ENCODE measurements around the gene NSUN2.

The NSUN2 gene

DNA sequence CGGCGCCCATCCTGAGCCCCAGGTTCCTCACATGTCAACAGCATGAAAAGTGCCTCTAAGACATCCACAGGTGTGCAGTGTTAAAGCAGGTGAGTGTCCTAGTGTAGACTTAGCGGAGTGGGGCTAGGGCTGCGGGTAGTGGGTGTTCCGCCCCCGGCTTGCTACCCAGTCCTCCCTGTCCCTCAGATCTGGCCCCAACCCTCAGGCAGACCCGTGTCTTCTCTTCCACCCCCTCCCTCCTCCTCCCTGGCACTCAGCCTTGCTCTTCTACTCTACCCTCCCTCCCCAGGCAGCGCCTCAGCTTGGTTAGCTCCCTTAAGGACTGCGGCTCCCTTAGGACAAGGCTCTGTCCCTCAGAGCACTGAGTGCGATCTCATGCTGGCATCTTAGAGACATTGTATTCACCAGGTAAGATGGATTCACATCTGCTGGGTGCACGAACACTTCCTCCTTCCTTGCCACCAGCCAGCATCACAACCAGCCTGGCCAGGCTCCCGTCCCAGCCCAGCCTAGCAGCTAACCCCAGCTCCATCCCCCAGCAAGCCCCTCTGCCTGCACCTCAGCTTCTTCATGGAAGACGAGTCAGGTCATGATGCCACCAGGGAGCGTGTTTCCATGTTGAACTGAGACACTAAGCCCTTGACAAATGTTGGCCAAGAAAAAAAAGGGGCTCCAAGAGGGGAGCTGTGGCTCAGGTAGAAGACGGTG, 46.8 kb downstream of the NSUN2 start:
- no peak for ATAC-seq
- Mint-ChIP-seq H3K9me3 (no peaks in the 10 kb centered on the region), H3K27ac (no peak overlapping the region), H3K36me3 (no peaks in the 10 kb centered on the region), H3K27me3 (peaks cover 59% of the 10 kb centered on the region), H3K4me1 (peaks cover 6% of the 10 kb centered on the region), H3K4me3 (no peak overlapping the region)

DNA sequence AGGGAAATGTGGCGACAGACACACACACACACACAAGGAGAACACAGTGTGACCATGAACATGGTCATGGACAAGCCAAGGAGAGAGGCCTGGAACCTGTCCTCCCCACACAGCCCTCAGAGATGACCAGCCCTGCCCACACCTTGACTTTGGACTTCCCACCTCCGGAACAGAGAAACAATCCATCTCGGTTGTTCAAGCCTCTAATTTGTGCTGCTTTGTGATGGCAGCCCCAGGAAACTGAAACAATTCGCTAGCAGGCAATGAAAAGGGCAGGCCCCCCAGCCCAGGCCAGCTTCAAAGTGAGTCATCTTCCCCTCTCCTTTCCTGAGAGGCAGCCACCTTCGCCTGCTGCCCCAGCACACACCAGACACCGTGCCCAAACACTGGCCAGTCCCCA, 47.7 kb downstream of the NSUN2 start:
- Mint-ChIP-seq H3K27me3 (peaks cover 67% of the 10 kb centered on the region), H3K4me3 (no peak overlapping the region)

DNA sequence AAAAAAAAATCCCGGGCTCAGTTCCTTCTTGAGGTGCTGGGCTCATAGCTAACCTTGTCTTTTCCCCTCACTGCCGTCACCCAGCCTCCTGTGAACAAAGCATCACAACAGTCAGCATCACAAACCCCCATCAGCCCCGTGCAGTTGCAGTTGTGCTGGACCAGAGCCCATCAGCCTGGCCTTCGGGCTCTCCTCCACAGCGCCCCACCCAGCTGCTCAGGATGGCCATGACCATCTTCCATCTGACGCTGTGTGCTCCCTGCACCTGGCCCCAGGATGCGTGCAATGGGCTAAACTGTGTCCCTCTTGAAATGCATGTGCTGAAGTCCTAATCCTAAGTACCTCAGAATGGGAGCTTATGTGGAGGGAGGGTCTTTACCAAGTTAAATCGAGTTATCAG, 48.1 kb downstream of the NSUN2 start:
- no peak overlapping the region for H3K4me3 Mint-ChIP-seq
- no peaks in the 10 kb centered on the region for H3K9me3 Mint-ChIP-seq
- no peaks in the 10 kb centered on the region for H3K36me3 Mint-ChIP-seq
- peaks cover 6% of the 10 kb centered on the region for H3K4me1 Mint-ChIP-seq
- ATAC-seq = no peak
- H3K27ac Mint-ChIP-seq = no peak overlapping the region
- peaks cover 62% of the 10 kb centered on the region for H3K27me3 Mint-ChIP-seq

More for the DNA sequence above, 47.7 kb downstream of the NSUN2 start:
- Mint-ChIP-seq H3K4me1 (peaks cover 6% of the 10 kb centered on the region), H3K9me3 (no peaks in the 10 kb centered on the region), H3K27ac (no peak overlapping the region), H3K36me3 (no peaks in the 10 kb centered on the region)
- no peak for ATAC-seq

DNA sequence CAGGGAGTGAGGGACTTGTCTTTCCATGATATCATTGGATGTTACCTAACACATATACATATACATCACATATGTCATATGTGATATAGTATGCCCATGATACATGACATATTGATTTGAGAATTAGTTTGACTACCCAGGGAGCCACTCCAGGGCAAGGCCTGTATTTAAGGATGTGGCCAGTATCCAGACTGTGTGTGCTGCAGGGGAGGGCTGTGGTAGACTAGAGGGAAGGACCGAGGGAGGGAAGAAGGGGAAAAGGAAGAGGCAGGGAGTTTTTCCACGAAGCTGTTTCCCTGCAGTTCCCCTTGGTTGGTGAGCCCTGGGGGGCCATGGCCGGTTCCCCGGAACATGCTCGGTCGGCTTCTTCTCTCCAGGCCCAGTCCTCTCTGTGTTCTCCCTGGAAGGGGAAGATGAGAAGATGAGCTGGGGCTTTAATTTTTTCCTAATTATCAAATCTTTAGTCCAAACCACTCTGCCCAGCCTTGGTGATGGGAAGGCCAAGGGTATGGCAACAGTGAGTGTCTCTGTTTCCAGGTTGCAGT, 48.7 kb downstream of the NSUN2 start:
- H3K27ac Mint-ChIP-seq = no peak overlapping the region
- peak overlapping the region; percentile 37 for H3K4me3 Mint-ChIP-seq
- H3K9me3 Mint-ChIP-seq = no peaks in the 10 kb centered on the region
- ATAC-seq = no peak
- H3K36me3 Mint-ChIP-seq = no peaks in the 10 kb centered on the region
- H3K4me1 Mint-ChIP-seq = peaks cover 6% of the 10 kb centered on the region
- H3K27me3 Mint-ChIP-seq = peaks cover 57% of the 10 kb centered on the region

DNA sequence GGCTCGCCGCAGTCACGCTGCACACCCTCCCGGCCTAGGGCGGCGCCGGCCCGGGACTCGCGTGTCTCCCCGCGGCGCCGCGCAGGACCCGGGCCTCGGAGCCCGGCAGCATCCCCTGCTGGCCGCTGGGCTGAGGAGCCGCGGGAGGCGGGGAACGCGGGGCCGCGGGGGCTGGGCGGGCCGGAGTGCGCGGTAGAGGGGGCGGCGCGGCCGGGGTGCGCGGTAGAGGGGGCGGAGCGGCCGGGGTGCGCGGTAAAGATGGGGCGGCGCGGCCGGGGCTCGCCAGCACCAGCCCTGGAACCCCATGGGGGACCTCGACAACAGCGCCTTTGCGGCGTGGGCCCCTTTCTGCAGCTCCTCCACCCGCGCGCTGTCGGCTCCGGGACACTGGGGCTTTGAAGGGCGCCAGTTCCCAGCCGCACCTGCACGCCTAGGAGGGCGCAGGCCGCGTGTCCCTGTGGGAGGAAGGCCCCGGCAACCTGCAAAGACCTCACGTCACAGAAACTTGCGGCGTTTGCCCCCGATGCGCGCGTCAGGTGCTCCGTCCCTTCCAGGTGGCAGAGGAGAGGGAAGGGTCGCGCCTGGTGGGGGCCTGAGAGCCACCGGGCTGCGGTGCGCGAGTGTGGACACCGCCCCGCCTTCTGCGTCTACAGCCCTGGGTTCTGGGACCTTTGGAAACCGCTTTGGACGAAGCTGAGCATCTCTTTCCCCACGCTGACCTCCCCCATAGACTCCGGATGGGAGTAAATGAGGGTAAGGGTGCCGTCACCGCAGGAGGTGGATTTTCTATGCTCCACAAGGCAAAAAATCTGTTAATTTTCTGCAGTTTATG, 49.6 kb downstream of the NSUN2 start:
- peak; percentile 72 for ATAC-seq
- Mint-ChIP-seq H3K4me3 (peak overlapping the region; percentile 65), H3K36me3 (no peaks in the 10 kb centered on the region), H3K4me1 (peaks cover 6% of the 10 kb centered on the region), H3K9me3 (no peaks in the 10 kb centered on the region), H3K27ac (no peak overlapping the region), H3K27me3 (peaks cover 57% of the 10 kb centered on the region)

DNA sequence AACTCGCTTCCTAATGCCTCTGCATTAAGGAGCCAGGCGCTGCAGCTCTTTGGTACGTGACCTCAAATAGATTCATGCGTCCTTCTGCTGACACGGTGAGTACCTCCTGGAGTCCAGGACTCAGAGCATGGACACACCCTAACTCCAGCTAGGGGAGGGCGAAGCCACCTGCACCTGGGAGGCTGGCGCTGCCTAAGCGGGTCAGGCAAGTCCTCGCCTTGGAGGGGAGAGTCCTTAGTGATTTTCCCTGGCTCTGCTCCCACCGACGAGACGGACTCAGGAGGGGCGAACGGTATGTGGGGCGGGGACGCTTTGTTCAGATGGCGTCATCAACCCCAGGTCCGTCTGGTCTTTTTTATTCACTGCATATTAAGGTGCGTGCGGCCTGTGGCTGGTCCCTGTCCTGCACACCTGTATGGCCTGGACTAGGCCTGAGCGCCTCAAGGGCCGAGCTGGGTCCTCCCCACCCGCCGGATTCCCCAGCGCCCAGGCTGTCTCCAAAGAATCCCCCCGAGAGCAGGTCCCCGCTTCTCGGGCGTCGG, 50.3 kb downstream of the NSUN2 start:
- Mint-ChIP-seq H3K4me3 (no peak overlapping the region), H3K27me3 (peaks cover 57% of the 10 kb centered on the region), H3K4me1 (peaks cover 6% of the 10 kb centered on the region), H3K27ac (no peak overlapping the region), H3K36me3 (no peaks in the 10 kb centered on the region), H3K9me3 (no peaks in the 10 kb centered on the region)
- no peak for ATAC-seq

DNA sequence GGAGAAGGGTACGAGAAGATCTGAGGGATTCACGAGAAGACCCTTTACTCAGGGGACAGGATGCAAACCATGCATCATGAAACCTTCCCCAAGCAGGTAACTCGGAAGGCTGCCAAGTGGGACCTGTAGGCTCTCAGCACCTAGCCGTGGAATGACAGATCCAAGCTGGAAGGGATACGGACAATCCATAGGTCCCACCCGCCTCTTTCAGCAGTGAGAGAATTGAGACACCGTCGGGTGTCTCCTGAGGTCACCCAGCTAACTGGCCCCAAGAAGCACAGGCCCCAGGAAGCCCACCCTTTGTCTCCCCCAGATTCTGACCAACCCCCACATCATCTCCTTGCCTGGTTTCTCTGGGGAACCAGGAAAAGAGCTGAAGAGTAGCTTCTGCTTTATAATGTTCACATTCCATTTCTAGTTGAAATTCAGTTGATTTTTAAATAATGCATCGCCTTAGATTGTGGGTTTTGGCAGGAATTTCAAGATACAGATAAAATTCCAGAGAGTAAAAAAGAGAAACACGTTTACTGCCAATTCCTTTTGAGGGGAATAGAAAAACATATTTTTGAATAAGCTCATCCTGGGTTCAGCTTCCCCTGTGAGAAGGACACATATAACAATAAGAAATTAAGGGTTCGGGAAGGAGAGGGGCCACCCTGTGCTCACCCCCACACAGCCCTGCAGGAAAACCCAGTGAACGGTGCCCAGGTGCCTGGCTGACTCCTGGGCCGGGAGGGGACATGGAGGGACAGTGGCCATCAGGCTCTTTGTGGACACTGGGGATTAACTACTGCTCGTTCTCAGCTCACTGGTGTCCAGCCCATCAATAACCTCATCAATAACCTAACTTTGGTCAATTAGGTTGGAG, 51.1 kb downstream of the NSUN2 start:
- Mint-ChIP-seq H3K4me3 (no peak overlapping the region), H3K27me3 (peaks cover 60% of the 10 kb centered on the region), H3K4me1 (peaks cover 6% of the 10 kb centered on the region), H3K27ac (no peak overlapping the region), H3K9me3 (no peaks in the 10 kb centered on the region), H3K36me3 (no peaks in the 10 kb centered on the region)
- no peak for ATAC-seq

DNA sequence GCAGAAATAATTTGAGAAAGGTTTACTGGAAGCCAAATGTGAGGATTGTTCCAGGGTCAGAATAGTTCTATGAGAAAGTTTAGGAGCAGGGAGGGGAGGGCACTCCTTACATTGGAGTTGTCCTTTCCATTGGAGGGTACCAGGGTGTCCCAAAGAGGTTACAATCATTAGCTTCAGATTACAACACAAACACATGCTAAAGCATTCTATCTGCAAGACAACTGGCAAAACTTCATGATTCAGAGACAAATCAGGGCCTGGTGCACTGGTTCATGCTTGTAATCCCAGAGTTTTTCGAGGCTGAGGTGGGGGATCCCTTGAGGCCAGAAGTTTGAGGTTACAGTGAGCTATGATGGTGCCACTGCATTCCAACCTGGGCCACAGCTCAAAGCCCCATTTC, 51.8 kb downstream of the NSUN2 start:
- peaks cover 6% of the 10 kb centered on the region for H3K4me1 Mint-ChIP-seq
- peaks cover 60% of the 10 kb centered on the region for H3K27me3 Mint-ChIP-seq
- no peak for ATAC-seq
- no peaks in the 10 kb centered on the region for H3K9me3 Mint-ChIP-seq
- H3K27ac Mint-ChIP-seq = no peak overlapping the region
- H3K36me3 Mint-ChIP-seq = no peaks in the 10 kb centered on the region
- no peak overlapping the region for H3K4me3 Mint-ChIP-seq

DNA sequence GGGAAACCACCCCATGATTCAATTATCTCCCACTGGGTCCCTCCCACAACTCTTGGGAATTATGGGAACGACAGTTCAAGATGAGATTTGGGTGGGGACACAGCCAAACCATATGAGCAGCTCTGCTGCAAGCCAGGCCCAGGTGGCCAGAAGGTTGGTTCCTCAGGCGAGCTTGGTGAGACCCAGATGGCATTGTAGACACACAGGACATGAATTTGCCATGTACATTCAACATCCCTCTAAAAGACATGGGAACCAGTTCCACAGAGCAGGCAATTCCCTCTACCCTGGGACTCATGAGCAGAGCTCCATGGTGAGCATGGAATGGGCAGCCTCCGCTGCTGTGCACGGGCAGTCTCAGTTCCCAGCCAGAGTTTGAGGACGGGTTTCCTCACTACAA, 53.3 kb downstream of the NSUN2 start:
- Mint-ChIP-seq H3K4me1 (peaks cover 6% of the 10 kb centered on the region), H3K27ac (no peak overlapping the region), H3K9me3 (no peaks in the 10 kb centered on the region), H3K27me3 (peaks cover 45% of the 10 kb centered on the region), H3K4me3 (no peak overlapping the region), H3K36me3 (no peaks in the 10 kb centered on the region)
- no peak for ATAC-seq

DNA sequence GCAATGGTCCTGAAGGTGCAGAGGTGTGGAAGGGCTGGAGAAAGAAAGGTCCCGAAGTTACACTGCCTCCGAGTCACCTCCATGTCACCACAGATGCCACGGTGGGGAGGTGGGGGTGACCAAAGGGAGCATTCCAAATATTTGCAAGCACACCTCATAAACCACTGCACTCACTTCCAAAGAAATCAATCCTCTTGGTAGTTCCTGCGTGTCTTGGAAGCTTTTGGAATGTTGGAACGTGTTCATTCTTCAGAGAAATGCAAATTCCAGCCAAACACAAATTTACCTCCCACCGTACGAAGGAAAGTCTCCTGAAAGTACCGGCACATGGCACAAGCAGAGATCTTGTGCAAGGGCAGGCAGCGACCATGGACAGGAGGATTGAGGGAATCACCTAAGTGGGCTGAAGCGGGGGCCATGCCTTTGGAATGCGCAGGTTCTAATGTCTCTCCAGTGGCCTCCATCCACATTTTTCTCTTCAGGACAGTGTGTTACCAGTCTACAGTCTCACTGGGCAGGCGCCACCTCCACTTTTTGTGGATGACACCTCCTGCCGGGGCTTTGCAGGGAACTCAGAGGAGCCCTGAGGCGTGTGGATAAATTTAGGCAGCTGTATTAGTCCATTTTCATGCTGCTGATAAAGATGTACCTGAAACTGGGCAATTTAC, 54.0 kb downstream of the NSUN2 start:
- H3K9me3 Mint-ChIP-seq = no peaks in the 10 kb centered on the region
- peaks cover 6% of the 10 kb centered on the region for H3K4me1 Mint-ChIP-seq
- no peak overlapping the region for H3K4me3 Mint-ChIP-seq
- H3K27me3 Mint-ChIP-seq = peaks cover 43% of the 10 kb centered on the region
- H3K27ac Mint-ChIP-seq = no peak overlapping the region
- no peaks in the 10 kb centered on the region for H3K36me3 Mint-ChIP-seq
- no peak for ATAC-seq

DNA sequence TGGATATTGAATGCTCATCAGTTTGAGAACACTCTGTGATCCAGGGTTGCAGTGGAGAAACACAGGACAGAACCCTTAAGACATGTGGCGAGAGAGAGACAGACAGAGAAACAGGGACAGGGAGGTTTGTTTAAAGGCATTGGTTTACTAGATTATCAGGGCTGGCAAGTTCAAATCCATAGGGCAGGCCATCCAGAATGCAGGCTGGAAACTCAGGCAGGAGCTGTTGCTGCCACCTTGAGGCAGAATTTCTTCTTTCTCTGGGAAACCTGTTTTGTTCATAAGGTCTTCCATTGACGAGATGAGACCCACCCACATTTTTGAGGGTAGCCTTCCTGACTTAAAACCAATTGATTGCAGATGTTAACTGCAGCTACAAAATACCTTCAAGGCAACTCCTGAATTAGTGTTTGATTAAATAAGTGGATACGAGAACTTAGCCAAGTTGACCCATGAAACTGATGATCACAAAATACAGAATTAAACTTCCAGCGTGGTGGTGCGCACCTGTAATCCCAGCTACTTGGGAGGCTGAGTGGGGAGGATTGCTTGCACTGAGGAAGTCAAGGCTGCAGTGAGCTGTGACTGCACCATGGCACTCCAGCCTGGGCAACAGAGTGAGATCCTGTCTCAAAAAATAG, 55.9 kb downstream of the NSUN2 start:
- Mint-ChIP-seq H3K9me3 (no peaks in the 10 kb centered on the region), H3K4me3 (no peak overlapping the region), H3K4me1 (no peaks in the 10 kb centered on the region), H3K36me3 (no peaks in the 10 kb centered on the region), H3K27ac (no peak overlapping the region), H3K27me3 (peaks cover 37% of the 10 kb centered on the region)
- no peak for ATAC-seq

DNA sequence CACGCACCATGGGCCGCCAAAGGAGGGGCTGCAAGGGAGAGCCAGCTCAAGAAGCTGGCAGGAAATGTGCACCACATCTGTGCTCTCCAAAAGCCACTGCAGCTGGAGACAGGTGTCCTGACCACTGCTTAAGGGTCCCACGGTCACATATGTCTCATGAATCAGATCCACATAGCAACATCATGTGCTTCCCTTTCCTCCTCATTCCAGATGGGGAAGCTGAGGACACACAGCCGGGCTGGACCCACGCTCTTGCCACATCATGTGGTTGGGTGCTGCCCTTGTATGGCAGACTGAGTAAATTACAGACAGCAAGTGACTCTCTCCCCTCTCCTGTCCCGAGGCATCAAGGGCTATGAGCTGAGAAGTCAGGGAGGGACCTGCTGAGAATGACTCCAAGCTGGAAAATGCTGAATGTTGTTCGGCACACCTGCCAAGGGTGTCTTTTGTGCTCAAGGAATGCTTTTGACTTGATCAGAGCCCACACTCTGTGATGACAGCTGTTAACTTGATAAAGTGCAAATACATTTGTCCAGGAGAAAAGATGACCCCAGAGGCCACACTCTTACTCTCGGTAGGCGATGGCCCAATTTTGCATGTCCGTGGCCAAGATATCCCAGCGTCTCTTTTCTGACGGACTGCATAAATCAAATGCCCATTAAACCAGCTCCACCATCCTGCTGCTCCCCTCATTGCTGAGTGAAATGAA, 58.2 kb downstream of the NSUN2 start:
- Mint-ChIP-seq H3K4me3 (no peak overlapping the region), H3K9me3 (no peaks in the 10 kb centered on the region)
- ATAC-seq = peak; percentile 17

DNA sequence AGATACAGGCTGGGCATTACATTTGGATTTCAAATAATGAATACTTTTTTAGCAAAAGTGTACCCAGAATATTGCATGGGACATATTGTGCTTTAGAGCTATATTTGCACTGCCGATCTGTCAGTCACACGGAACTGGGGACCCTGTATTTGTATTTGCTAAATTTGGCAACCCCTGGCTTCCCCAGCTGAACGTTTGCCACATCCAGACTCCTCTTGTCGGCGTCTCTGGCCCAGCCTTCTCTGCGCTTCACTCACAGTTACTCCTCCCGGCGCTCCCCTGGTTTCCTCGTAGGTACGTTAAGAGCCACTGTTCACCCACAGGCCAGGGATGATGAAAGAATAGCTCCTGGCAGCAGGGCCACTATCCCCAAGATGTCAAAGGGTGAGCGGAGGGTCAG, 58.7 kb downstream of the NSUN2 start:
- no peaks in the 10 kb centered on the region for H3K9me3 Mint-ChIP-seq
- H3K4me1 Mint-ChIP-seq = no peaks in the 10 kb centered on the region
- peaks cover 34% of the 10 kb centered on the region for H3K27me3 Mint-ChIP-seq
- ATAC-seq = no peak
- no peak overlapping the region for H3K4me3 Mint-ChIP-seq
- H3K27ac Mint-ChIP-seq = no peak overlapping the region
- H3K36me3 Mint-ChIP-seq = no peaks in the 10 kb centered on the region

More for the DNA sequence above, 58.2 kb downstream of the NSUN2 start:
- Mint-ChIP-seq H3K36me3 (no peaks in the 10 kb centered on the region), H3K27me3 (peaks cover 31% of the 10 kb centered on the region), H3K4me1 (no peaks in the 10 kb centered on the region), H3K27ac (no peak overlapping the region)
